H1 (cell line): ENCODE measurements around the gene ZMAT5.

ENCODE experiments used
- CTCF ChIP-seq, 3 experiments: IDR thresholded peaks; 1 replicate in 2 of 3; 2 replicates in 1 of 3; pipeline versions ENCODE4 v1.5.1 to v1.6.1; 2011; ENCODE audit warnings: low read length in 3 of 3, mild to moderate bottlenecking in 3 of 3, inconsistent platforms in 2 of 3, low read depth in 1 of 3, moderate library complexity in 1 of 3; ENCODE audit not compliant: insufficient read depth in 1 of 3; ENCODE audit errors: control extremely low read depth in 1 of 3
- EZH2 ChIP-seq: fragments of 200-600 bp; sonication (generic); IDR thresholded peaks from 2 replicates; pipeline ENCODE4 v1.7.1; 2012; ENCODE audit warnings: low read depth, mild to moderate bottlenecking, moderate library complexity, low read length, inconsistent platforms; ENCODE audit not compliant: severe bottlenecking
- HDAC2 ChIP-seq, 2 experiments: fragments of 300-600 bp in 1 of 2; sonication (generic) in 1 of 2; IDR thresholded peaks; 2 replicates each; pipeline ENCODE4 v1.6.1; 2011 to 2012; ENCODE audit warnings: low read depth in 2 of 2, low read length in 2 of 2, mild to moderate bottlenecking in 2 of 2, moderate library complexity in 2 of 2, borderline replicate concordance in 1 of 2, inconsistent platforms in 1 of 2
- SIRT6 ChIP-seq: IDR thresholded peaks from one replicate; pipeline ENCODE4 v1.7.1; 2012; ENCODE audit warnings: low read length, inconsistent platforms
- TAF7 ChIP-seq: optimal IDR thresholded peaks from 2 replicates; pipeline ENCODE3; 2011; ENCODE audit warnings: low read depth, mild to moderate bottlenecking, inconsistent platforms, low read length, moderate library complexity, borderline replicate concordance
- TEAD4 ChIP-seq: IDR thresholded peaks from 2 replicates; pipeline ENCODE4 v1.6.1; 2012; ENCODE audit warnings: low read depth, low read length, inconsistent platforms, mixed read lengths

GRCh38 chr22:29689880-29690213 lies 77.0 kb downstream of the ZMAT5 start:
- no peak for TF ChIP-seq HDAC2 (IDR thresholded peaks at IDR 0.05; ENCODE audit: borderline replicate concordance in 1 of 2, low read depth in 2 of 2, low read length in 2 of 2)
- no peak for TF ChIP-seq EZH2
- TF ChIP-seq CTCF (IDR thresholded peaks at IDR 0.05; ENCODE audit: control extremely low read depth in 1 of 3, insufficient read depth in 1 of 3, low read depth in 1 of 3, low read length in 3 of 3), result peak; percentile 78 to 89 (median 89)
- TF ChIP-seq SIRT6, result no peak
- TF ChIP-seq TAF7, result no peak
- TF ChIP-seq TEAD4, result no peak
